Right atrium auricular region (tissue), 2 donors: ENCODE data around the gene NHLRC2. TPM values are rescaled to one million over a fixed set of nuclear protein-coding genes. Genes with fewer than 3 reads are reported as not detected.

ENCODE experiments used
- DNase-seq: peaks from one replicate; pipeline ENCODE4 v3.0.0-alpha.2; 2019; ENCODE audit warnings: low spot score
- H3K27ac ChIP-seq, 2 donors: fragments of 200-600 bp; sonication (generic); 1 replicate in 1 of 2; 2 replicates in 1 of 2; pipeline ENCODE4 v1.5.1; 2016 to 2019
- H3K27me3 ChIP-seq, 2 donors: fragments of 200-600 bp; sonication (generic); one replicate each; pipeline versions ENCODE4 v1.5.1 to v1.6.0; 2017 to 2019
- H3K36me3 ChIP-seq: fragments of 200-600 bp; sonication (generic); one replicate; pipeline ENCODE4 v1.5.1; 2016
- H3K4me1 ChIP-seq, 2 donors: fragments of 200-600 bp; sonication (generic); one replicate each; pipeline versions ENCODE4 v1.5.1 to v1.6.0; 2017 to 2019
- H3K4me3 ChIP-seq, 2 donors: fragments of 200-600 bp; sonication (generic); 1 replicate in 1 of 2; 2 replicates in 1 of 2; pipeline ENCODE4 v1.5.1; 2017 to 2019; ENCODE audit warnings: mild to moderate bottlenecking in 1 of 2, moderate library complexity in 1 of 2
- H3K9me3 ChIP-seq, 2 donors: fragments of 200-600 bp; sonication (generic); one replicate each; pipeline ENCODE4 v1.5.1; 2019
- total RNA-seq, 2 donors: library from RNA; depleted of rRNA; stranded (reverse); fragments of >200 nt; gene quantifications; one replicate each; pipeline ENCODE4 v1.1.0, GENCODE V29; 2016
- TF ChIP-seq, protein P1 (sequence below), 2 donors: fragments of 200-600 bp; sonication (generic); IDR thresholded peaks; one replicate each; pipeline ENCODE4 v1.5.1; 2019; ENCODE audit warnings: antibody characterized with exemption in 2 of 2

Gene NHLRC2
- total RNA-seq, 2 donors from 2014 or later, result 38.6 to 74.8 TPM

DNA sequence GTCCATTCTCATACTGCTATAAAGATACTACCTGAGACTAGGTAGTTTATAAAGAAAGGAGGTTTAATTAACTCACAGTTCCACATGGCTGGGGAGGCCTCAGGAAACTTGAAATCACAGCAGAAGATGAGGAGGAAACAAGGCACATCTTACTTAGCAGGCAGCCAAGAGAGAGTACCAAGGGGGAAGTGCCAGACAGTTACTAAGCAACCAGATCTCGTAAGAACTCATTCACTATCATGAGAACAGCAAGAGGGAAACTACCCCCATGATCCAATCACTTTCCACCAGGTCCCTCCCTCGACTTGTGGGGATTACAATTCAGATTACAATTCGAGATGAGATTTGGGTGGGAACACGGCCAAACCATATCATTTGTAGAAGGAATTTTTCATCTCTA is 36.3 kb downstream of the NHLRC2 start:
- H3K36me3 ChIP-seq, result peaks cover 16% of the 10 kb centered on the region
- H3K27ac ChIP-seq, result peak overlapping the region in 1 of 2 donors; percentile 84
- H3K4me1 ChIP-seq, result peaks cover 0 to 22% of the 10 kb centered on the region in 2 donors
- no peaks in the 10 kb centered on the region for H3K27me3 ChIP-seq
- TF ChIP-seq, protein P1, sequence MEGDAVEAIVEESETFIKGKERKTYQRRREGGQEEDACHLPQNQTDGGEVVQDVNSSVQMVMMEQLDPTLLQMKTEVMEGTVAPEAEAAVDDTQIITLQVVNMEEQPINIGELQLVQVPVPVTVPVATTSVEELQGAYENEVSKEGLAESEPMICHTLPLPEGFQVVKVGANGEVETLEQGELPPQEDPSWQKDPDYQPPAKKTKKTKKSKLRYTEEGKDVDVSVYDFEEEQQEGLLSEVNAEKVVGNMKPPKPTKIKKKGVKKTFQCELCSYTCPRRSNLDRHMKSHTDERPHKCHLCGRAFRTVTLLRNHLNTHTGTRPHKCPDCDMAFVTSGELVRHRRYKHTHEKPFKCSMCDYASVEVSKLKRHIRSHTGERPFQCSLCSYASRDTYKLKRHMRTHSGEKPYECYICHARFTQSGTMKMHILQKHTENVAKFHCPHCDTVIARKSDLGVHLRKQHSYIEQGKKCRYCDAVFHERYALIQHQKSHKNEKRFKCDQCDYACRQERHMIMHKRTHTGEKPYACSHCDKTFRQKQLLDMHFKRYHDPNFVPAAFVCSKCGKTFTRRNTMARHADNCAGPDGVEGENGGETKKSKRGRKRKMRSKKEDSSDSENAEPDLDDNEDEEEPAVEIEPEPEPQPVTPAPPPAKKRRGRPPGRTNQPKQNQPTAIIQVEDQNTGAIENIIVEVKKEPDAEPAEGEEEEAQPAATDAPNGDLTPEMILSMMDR (IDR thresholded peaks at IDR 0.05), result no peak
- H3K9me3 ChIP-seq, result no peaks in the 10 kb centered on the region
- H3K4me3 ChIP-seq, result no peak overlapping the region
- no peak for DNase-seq

DNA sequence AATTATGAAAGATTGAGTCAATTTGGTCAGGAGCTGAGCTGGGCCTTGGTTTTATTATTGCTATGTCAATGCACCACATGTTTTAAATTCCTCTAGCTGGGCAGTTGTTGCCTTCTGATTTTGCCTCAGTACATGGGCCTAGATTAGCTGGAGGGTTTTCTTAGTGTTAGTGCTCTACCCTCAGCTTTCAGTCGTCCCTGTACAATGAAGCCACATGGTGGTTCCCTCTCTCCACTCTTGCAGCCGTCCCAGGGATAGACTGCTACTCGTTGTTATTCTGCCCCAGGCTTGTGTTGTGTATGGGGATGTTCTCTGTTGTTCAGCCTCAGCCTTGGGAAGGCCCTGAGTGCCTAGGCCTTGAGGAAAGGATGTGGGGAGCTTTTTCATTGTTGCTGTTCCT is 37.0 kb downstream of the NHLRC2 start:
- TF ChIP-seq, protein P1 (IDR thresholded peaks at IDR 0.05), result peak in 1 of 2 donors; percentile 29
- Histone ChIP-seq H3K4me1 (peaks cover 0 to 22% of the 10 kb centered on the region in 2 donors), H3K4me3 (no peak overlapping the region), H3K27ac (peak overlapping the region; percentile 36 to 84), H3K9me3 (no peaks in the 10 kb centered on the region), H3K27me3 (no peaks in the 10 kb centered on the region), H3K36me3 (peaks cover 8% of the 10 kb centered on the region)
- DNase-seq, result no peak

DNA sequence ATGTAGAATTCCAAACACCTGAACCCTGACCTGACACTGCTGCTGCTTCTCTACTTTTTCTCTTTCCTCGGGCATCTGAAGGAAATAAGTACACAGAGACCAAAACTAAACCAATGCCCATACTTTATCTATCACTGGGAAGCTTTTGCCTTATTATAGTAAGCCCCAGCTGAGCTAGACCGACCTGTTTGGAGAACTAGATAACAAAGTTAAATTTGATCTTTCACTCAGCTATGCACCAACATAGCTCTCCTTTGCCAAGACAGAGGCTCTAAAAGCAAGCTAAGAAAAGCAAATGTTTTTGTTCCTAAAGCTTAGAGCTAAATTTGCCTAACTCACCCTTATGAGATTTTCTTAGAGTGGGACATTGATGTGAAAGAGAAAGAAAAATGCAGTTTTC is 39.1 kb downstream of the NHLRC2 start:
- DNase-seq, result no peak
- Histone ChIP-seq H3K9me3 (no peaks in the 10 kb centered on the region), H3K4me1 (peaks cover 0 to 22% of the 10 kb centered on the region in 2 donors), H3K36me3 (no peaks in the 10 kb centered on the region), H3K4me3 (no peak overlapping the region), H3K27me3 (no peaks in the 10 kb centered on the region), H3K27ac (peak overlapping the region; percentile 28 to 84)
- TF ChIP-seq, protein P1 (IDR thresholded peaks at IDR 0.05), result no peak

DNA sequence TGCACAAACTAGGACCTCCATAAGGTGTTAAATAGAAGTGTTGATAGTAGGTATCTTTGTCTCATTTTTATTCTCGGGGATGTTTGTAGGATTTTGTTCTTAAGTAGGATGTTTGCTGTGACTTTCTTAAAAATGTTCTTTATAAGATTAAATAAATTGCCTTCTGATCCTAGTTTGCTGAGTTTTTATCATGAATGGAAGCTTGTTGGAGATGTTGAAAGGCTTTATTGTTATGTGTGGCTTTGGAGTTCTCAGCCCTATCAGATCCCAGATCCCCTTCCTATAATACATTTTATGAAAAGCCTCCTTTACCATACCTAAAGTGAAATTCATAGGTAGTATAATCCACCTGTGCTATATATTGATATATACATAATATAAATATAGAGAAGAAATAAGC is 40.1 kb downstream of the NHLRC2 start:
- H3K27me3 ChIP-seq, result no peaks in the 10 kb centered on the region
- H3K27ac ChIP-seq, result peak overlapping the region in 1 of 2 donors; percentile 84
- H3K36me3 ChIP-seq, result no peaks in the 10 kb centered on the region
- no peak overlapping the region for H3K4me3 ChIP-seq
- H3K9me3 ChIP-seq, result no peaks in the 10 kb centered on the region
- TF ChIP-seq, protein P1 (IDR thresholded peaks at IDR 0.05), result no peak
- H3K4me1 ChIP-seq, result peaks cover 0 to 24% of the 10 kb centered on the region in 2 donors
- no peak for DNase-seq

DNA sequence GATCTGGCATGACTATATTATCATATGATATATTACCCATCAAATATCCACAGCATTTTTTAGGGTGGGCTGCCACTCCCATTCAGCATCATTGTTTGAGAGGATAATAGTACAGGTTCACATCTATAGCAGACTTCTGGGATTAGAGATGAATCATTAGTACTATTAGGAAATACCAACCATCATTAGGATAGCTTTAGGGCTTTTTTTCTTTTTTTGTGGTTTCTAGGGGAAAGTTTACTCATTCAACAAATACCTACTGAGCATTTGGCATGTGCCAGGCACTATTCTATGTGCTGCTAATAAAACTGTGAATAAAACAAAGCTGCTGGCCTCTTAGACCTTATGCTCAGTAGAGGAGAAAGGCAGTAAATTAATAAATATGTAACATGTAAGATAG is 40.6 kb downstream of the NHLRC2 start:
- Histone ChIP-seq H3K4me1 (peaks cover 0 to 29% of the 10 kb centered on the region in 2 donors), H3K27ac (peak overlapping the region in 1 of 2 donors; percentile 84), H3K4me3 (no peak overlapping the region), H3K27me3 (no peaks in the 10 kb centered on the region), H3K36me3 (no peaks in the 10 kb centered on the region), H3K9me3 (no peaks in the 10 kb centered on the region)
- TF ChIP-seq, protein P1 (IDR thresholded peaks at IDR 0.05), result no peak
- DNase-seq, result no peak
